Activated naive CD8-positive, alpha-beta T cell treated with anti-CD3 and anti-CD28 coated beads, Interleukin-2, amount 50 U/mL, for 16 hours (primary cell): ENCODE measurements around the gene BPIFB1.

Experiments used
- DNase-seq: peaks from one replicate; pipeline ENCODE4 v3.0.0-alpha.2; 2020; ENCODE audit warnings: low read depth, low spot score

The BPIFB1 gene

GRCh38 chr20:33298391-33298790 lies 15.4 kb downstream of the BPIFB1 start:
- DNase-seq = no peak

- peak; percentile 53 for DNase-seq
Measured at GRCh38 chr20:33299111-33299603, 16.1 kb downstream of the BPIFB1 start.

GRCh38 chr20:33301192-33301930 lies 18.3 kb downstream of the BPIFB1 start:
- DNase-seq = no peak

- no peak for DNase-seq
Measured at GRCh38 chr20:33303595-33303994, 20.6 kb downstream of the BPIFB1 start.

GRCh38 chr20:33304046-33304445 lies 21.0 kb downstream of the BPIFB1 start:
- DNase-seq = no peak

- no peak for DNase-seq
Measured at GRCh38 chr20:33305589-33306057, 22.6 kb downstream of the BPIFB1 start.

GRCh38 chr20:33306228-33306627 lies 23.2 kb downstream of the BPIFB1 start:
- no peak for DNase-seq

GRCh38 chr20:33306807-33307206 lies 23.8 kb downstream of the BPIFB1 start:
- DNase-seq = no peak

GRCh38 chr20:33308668-33309067 lies 25.7 kb downstream of the BPIFB1 start:
- DNase-seq = no peak

GRCh38 chr20:33309631-33310030 lies 26.6 kb downstream of the BPIFB1 start:
- DNase-seq = no peak

- DNase-seq = no peak
Measured at GRCh38 chr20:33310327-33310899, 27.4 kb downstream of the BPIFB1 start.

- no peak for DNase-seq
Measured at GRCh38 chr20:33311011-33311410, 28.0 kb downstream of the BPIFB1 start.

GRCh38 chr20:33311996-33312395 lies 29.0 kb downstream of the BPIFB1 start:
- DNase-seq = no peak

GRCh38 chr20:33312583-33312982 lies 29.6 kb downstream of the BPIFB1 start:
- DNase-seq = no peak

- no peak for DNase-seq
Measured at GRCh38 chr20:33313686-33314314, 30.8 kb downstream of the BPIFB1 start.

GRCh38 chr20:33316343-33316742 lies 33.3 kb downstream of the BPIFB1 start:
- no peak for DNase-seq

GRCh38 chr20:33316958-33317357 lies 33.9 kb downstream of the BPIFB1 start:
- DNase-seq = no peak

- no peak for DNase-seq
Measured at GRCh38 chr20:33317424-33318095, 34.5 kb downstream of the BPIFB1 start.

GRCh38 chr20:33318096-33318429 lies 35.0 kb downstream of the BPIFB1 start:
- DNase-seq = no peak

- no peak for DNase-seq
Measured at GRCh38 chr20:33320006-33320405, 37.0 kb downstream of the BPIFB1 start.

GRCh38 chr20:33322456-33322855 lies 39.4 kb downstream of the BPIFB1 start:
- DNase-seq = no peak

GRCh38 chr20:33323236-33323635 lies 40.2 kb downstream of the BPIFB1 start:
- DNase-seq = no peak
